Thoracic aorta (tissue), 2 donors: ENCODE data around the gene HOXB4. TPM values are rescaled to one million over a fixed set of nuclear protein-coding genes. Genes with fewer than 3 reads are reported as not detected.

Experiments used
- ATAC-seq: fragments of 150-250 bp; one replicate; pipeline ENCODE4 v1.8.0; 2017; ENCODE audit warnings: low read depth; ENCODE audit not compliant: insufficient number of reproducible peaks, low FRiP score
- DNase-seq: peaks from one replicate; pipeline ENCODE4 v3.0.0-alpha.2; 2020; ENCODE audit warnings: low spot score
- H3K27ac ChIP-seq, 2 donors: fragments of 200-600 bp; sonication (generic); 1 replicate in 1 of 2; 2 replicates in 1 of 2; pipeline ENCODE4 v1.5.1; 2016; ENCODE audit warnings: mild to moderate bottlenecking in 2 of 2, moderate library complexity in 2 of 2
- H3K27me3 ChIP-seq: fragments of 200-600 bp; sonication (generic); replicated peaks from 2 replicates; pipeline ENCODE4 v1.6.0; 2016; ENCODE audit warnings: mild to moderate bottlenecking; ENCODE audit not compliant: insufficient read depth
- H3K36me3 ChIP-seq: fragments of 200-600 bp; sonication (generic); one replicate; pipeline ENCODE4 v1.5.1; 2016
- H3K4me1 ChIP-seq, 2 donors: fragments of 200-600 bp; sonication (generic); 1 replicate in 1 of 2; 2 replicates in 1 of 2; pipeline versions ENCODE4 v1.5.1 to v1.6.0; 2016; ENCODE audit warnings: low read depth in 2 of 2, mild to moderate bottlenecking in 1 of 2; ENCODE audit not compliant: control insufficient read depth in 1 of 2
- H3K4me3 ChIP-seq: fragments of 200-600 bp; sonication (generic); 2 replicates; pipeline ENCODE4 v1.5.1; 2016; ENCODE audit warnings: mild to moderate bottlenecking
- H3K9me3 ChIP-seq: fragments of 200-600 bp; sonication (generic); 2 replicates; pipeline ENCODE4 v1.5.1; 2016
- total RNA-seq, 2 donors: library from RNA; depleted of rRNA; stranded (reverse); fragments of >200 nt; gene quantifications; one replicate each; pipeline versions ENCODE4 v1.1.0 to v1.2.3, GENCODE V29; 2016
- TF ChIP-seq, protein P1 (sequence below): fragments of 200-600 bp; sonication (generic); IDR thresholded peaks from one replicate; pipeline ENCODE4 v1.5.1; 2019; ENCODE audit warnings: antibody characterized with exemption

Gene HOXB4
- total RNA-seq, 2 donors from 2014 or later = 6.2 to 11.5 TPM

DNA sequence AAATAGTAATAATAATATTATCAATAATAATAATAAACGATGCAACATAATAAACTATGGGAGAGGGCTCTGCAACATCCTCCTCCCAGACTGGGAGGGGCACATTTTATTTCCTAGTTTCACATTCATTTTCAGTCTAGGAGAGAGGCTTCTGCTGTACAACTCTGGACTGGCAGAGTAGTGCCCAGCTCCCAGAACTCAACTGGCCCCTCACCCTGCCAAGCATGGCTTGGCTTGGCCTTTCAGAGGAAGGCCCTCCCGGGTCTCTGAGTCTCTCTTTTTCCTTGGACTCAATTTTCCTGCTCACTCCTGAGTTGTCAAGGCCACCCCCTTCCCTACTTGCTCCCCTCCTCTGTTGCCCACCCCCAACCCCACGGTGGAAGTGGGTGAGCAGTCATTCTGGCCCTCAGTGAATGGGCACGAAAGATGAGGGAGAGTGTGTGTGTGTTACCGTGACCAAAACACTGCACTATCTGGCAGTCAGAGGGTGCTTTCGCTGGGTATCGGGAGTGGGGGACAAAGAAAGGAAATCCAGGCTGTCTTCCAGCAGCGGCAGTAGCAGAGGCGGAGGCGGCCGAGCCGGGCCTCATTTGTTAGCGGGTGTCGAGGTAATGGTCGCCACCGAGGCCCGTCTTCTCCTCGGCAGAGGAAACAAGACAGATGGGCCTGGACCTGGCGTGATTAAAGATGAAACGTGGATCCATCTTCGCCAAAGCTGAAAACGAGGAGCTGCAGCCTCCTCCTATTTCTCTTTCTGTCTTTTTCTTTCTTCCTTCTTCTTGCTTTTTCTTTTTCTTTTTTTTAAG, 2.3 kb downstream of the HOXB4 start:
- Histone ChIP-seq H3K4me1 (peaks cover 32 to 67% of the 10 kb centered on the region in 2 donors), H3K27ac (peak overlapping the region; percentile 89 to 97), H3K4me3 (peak overlapping the region; percentile 72), H3K9me3 (no peaks in the 10 kb centered on the region), H3K36me3 (no peaks in the 10 kb centered on the region), H3K27me3 (no peaks in the 10 kb centered on the region)
- no peak for DNase-seq
- TF ChIP-seq, protein P1, sequence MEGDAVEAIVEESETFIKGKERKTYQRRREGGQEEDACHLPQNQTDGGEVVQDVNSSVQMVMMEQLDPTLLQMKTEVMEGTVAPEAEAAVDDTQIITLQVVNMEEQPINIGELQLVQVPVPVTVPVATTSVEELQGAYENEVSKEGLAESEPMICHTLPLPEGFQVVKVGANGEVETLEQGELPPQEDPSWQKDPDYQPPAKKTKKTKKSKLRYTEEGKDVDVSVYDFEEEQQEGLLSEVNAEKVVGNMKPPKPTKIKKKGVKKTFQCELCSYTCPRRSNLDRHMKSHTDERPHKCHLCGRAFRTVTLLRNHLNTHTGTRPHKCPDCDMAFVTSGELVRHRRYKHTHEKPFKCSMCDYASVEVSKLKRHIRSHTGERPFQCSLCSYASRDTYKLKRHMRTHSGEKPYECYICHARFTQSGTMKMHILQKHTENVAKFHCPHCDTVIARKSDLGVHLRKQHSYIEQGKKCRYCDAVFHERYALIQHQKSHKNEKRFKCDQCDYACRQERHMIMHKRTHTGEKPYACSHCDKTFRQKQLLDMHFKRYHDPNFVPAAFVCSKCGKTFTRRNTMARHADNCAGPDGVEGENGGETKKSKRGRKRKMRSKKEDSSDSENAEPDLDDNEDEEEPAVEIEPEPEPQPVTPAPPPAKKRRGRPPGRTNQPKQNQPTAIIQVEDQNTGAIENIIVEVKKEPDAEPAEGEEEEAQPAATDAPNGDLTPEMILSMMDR = no peak
- no peak for ATAC-seq

DNA sequence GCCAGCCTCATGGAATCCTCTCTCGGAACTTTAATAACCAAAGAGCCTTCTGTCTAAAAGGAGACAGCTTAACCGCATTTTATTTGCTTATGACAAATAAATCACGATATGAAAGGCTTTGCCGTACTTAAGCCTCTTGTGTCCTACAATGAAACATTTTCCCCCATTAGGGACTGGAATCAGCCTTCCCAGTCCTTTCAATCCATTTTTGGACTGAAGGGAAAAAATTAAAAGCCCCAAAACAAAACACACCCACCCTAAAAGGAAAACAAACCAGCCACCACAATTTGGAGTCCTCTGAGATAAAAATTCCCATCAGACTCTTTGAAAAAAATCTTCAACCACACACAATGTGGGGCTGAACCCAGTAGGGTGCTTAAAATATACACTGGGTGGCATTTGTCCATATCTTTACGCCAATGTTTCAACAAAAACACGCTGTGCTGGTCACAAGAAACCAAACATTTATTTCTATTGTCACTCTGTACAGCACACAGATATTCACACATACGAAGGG, 3.0 kb downstream of the HOXB4 start:
- TF ChIP-seq, protein P1 = no peak
- ATAC-seq (no peak), DNase-seq (no peak)
- Histone ChIP-seq H3K4me1 (peaks cover 34 to 68% of the 10 kb centered on the region in 2 donors), H3K9me3 (no peaks in the 10 kb centered on the region), H3K27me3 (no peaks in the 10 kb centered on the region), H3K4me3 (peak overlapping the region; percentile 72), H3K27ac (peak overlapping the region; percentile 84 to 97), H3K36me3 (no peaks in the 10 kb centered on the region)

DNA sequence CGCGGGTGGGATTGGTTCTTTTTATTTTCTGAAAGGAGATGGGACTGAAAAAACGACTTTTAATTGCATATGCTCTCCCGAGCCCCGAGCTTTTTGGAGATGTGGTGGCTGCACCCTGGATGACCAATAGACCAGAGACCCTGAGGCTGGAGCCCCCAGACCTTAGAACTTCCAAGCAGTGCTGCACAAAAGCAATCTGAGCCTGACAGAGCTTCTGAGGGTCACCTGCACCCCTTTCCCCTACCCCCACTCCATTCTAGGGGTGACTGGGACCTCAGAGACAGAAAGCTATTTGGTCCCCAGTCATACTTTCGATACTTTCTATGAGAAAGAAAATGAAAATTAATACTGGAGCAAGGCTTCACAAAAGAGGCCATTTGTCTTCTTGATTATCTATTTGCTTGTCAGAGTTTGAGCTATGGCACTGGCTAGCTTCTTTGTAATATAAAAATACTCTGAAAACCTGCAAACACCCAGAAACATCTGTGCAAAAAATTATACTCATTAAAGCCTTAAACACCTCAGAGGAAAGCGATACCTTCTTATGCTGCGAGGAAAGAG, 3.6 kb downstream of the HOXB4 start:
- Histone ChIP-seq H3K36me3 (no peaks in the 10 kb centered on the region), H3K27ac (peak overlapping the region; percentile 84 to 97), H3K9me3 (no peaks in the 10 kb centered on the region), H3K4me1 (peaks cover 39 to 74% of the 10 kb centered on the region in 2 donors), H3K4me3 (peak overlapping the region; percentile 72), H3K27me3 (no peaks in the 10 kb centered on the region)
- ATAC-seq = no peak
- TF ChIP-seq, protein P1 = no peak
- no peak for DNase-seq

DNA sequence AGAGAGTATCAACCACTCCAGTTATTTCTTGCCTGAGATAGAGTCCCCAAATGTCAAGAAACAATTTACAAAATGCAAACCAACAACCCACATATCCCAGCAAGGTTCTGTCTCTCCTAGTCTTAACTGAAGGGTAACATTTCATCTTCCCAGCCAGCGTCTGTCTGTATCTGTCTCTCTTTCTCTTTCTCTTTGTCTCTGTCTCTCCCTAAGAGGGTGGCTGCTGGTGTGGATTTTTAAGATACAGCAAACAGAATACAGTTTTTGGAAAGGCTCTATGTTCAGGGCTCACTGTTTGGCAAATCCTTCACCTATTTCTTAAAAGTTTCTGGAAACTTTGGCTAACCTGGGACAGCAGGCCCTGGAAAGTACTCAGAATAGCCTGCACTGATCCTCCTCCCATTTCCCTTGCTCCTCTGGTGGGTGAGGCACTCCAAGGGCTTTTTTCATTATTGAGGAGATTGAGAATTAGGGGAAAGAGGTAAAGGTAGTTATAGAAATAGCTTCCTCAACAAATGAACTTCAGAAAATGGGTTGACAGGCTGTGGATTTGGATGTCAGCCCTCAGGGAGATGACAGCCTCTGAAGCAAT, 6.2 kb downstream of the HOXB4 start:
- Histone ChIP-seq H3K27me3 (no peaks in the 10 kb centered on the region), H3K4me3 (peak overlapping the region; percentile 64), H3K36me3 (no peaks in the 10 kb centered on the region), H3K9me3 (no peaks in the 10 kb centered on the region), H3K27ac (peak overlapping the region; percentile 84 to 97), H3K4me1 (peaks cover 47 to 93% of the 10 kb centered on the region in 2 donors)
- DNase-seq = no peak
- TF ChIP-seq, protein P1 = no peak
- ATAC-seq = no peak
